HG03108 (cell line): Measurements from ENCODE around the gene C20orf96.
"Not testable (repeated sequence)": the region's sequence is repeated elsewhere in the genome, so short reads cannot be mapped to it uniquely, and the experiment has no call there.

Experiments used
- ATAC-seq: cut with Tn5 transposase; IDR thresholded peaks from one replicate; pipeline ENCODE4 v1.9.1; 2021; ENCODE audit warnings: moderate library complexity; ENCODE audit not compliant: unreplicated experiment

Gene C20orf96, protein sequence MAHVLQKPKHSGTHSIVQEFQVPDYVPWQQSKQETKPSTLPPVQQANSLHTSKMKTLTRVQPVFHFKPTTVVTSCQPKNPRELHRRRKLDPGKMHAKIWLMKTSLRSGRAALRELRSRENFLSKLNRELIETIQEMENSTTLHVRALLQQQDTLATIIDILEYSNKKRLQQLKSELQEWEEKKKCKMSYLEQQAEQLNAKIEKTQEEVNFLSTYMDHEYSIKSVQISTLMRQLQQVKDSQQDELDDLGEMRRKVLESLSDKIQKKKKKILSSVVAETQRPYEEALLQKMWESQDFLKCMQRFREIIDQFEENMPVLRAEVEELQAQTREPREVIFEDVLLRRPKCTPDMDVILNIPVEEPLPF

DNA sequence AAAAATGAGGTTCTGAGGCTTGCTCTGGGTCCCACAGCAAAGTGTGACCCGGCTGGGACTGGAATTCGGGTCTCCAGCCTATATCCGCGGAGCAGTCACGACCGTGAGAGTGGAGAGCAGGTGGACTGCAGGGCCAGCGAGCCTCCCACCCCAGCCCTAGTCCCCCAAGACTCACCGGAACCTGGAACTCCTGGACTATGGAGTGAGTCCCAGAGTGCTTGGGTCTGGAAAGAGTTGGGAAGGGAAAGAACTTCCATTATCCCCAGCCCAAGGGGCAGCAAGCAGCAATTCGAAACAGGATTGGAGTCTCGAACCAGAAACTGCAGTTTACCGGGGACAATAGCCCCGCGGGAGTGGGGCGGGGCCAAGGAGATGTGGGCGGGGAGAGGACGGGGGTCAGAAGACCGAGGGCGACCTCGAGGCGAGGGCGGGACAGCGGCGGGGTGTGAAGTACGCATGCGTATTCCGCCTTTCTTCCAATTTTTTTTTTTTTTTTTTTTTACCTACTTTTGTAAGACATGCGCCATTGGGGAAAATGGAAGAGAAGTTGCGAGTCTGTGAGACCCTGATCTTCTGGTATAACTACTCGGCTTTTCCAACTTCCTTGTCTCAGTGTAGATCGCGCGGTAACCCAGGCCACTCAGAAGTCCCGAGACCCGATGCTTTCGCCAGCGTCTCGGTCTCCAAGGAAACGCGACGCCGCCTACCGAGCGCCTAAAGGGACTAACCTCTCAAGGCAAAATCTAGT lies at the start of gene C20orf96:
TSS of gene C20orf96 (minus strand) at position 667 of the 748 bp plus-strand sequence. CDS start at position 527, 140 bp downstream.
- peak; percentile 83 for ATAC-seq

DNA sequence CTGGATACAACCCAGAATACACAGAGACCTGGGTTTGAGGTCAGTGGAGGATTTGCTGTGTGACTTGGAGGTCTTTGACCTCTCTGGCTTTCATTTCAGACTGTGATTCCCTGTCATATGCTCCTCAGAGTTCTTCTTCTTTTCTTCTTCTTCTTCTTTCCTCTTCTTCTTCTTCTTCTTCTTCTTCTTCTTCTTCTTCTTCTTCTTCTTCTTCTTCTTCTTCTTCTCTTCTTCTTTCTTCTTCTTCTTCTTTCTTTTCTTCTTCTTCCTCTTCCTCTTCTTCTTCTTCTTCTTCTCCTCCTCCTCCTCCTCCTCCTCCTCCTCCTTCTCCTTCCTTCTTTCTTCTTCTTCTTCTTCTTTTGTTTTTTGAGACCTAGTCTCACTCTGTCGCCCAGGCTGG lies 45.5 kb upstream of the C20orf96 start:
- ATAC-seq, result not testable (repeated sequence)

DNA sequence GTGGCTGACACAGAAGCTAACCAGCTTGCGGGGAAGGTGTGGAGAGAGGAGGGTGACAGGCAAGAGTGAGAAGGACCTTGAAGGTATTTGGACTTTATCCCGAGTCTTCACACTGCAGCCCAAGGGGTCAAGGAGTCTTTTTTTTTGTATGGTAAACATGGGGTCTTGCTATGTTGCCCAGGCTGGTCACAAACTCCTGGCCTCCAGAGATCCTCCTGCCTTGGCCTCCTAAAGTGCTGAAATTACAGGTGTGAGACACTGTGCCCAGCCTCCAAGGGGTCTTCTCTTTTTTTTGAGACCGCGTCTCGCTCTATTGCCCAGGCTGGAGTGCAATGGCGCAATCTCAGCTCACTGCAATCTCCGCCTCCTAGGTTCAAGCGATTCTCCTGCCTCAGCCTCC lies 44.0 kb upstream of the C20orf96 start:
- no peak for ATAC-seq

DNA sequence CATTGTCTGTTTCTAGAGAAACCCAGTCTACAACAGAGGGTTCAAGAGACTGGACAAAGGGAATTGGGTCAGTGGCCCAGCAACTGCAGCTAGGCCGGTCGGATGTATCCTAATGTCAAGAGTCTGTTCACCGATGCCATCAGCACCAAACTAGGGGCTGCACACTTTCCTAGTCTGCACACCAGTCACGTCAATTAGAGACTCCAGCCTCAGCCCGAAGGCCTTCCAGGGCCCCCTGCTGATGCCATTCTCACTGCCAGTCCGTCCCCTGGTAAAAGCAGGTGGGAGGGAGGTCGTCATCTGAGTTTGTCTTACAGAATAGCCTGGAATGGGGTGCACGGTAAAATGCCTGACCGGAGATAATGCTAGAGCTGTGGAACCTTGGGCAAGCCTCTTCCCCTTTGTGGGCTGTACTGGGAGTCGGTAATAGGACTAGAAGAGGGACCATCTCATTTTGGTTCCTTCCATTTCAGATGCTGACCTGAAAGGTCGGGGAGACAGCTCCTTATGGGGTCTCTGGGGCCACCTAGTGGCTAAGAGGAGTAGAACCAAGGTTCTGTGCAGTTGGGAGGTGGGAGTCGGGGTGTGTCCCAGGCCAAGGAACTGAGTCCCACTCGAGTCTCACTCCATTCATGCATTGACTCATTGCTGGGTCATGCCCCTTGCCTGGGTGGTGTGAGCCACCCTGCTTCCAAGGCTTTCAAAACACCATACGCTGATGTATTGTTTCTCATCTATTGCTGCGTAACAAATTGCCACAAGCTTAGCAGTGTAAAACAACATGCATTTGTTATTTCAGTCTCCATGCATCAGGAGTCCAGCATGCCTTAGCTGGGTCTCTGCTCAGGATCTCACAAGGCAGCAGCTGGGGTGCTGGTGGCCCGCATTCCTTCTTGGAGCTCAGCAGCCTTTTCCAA lies 39.9 kb upstream of the C20orf96 start:
- no peak for ATAC-seq

DNA sequence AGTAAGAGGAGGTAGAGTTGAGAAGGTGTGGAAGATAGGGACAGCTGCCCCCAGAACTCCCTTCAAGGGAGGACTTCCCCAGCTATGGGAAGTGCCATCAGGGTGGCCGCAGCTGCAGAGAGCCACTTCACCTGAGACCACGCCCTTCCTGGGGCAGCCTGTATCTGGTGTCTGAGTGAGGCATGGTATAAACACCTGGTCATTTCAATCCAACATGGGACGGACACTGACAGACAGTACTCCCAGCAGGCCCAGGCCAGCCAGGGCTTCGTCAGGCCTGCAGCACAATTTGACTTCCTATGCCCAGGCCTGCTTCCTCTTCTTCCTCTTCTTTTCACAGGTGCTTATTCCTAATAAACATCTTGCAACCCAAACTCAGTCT lies 39.3 kb upstream of the C20orf96 start:
- ATAC-seq, result no peak

DNA sequence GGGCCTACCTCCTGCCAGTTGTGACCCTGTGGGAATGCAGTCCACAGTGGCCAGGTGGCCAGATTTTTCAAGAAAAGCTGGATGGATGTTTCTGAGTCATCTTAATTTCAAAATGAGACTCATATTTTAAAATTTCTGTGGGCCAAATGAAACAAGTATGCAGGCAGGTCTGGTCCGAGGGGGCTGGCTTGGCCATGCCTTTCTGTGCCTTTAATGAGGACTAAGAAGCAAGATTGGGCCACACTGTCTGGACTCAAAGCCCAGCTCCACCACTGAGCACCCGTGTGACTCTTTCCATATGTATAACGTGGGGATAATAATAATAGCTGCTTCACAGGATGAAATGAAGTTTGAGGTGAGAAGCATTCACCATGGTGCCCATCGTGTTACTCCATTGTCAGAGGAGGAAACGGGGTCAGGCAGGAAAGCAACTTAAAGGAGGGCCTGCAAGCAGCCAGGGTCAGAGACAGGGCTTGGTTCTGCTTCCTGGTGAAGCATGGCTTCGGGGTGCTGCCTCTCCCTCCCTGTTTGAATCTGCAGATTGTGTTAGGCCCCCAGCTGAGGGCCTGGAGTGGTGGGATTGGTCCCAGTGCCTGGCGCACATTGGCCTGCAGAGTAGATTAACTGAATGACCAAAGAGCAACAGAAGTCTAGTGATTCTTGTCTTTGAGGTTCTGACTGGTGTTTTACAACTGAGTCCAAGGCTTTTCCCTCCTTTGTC lies 38.6 kb upstream of the C20orf96 start:
- no peak for ATAC-seq

DNA sequence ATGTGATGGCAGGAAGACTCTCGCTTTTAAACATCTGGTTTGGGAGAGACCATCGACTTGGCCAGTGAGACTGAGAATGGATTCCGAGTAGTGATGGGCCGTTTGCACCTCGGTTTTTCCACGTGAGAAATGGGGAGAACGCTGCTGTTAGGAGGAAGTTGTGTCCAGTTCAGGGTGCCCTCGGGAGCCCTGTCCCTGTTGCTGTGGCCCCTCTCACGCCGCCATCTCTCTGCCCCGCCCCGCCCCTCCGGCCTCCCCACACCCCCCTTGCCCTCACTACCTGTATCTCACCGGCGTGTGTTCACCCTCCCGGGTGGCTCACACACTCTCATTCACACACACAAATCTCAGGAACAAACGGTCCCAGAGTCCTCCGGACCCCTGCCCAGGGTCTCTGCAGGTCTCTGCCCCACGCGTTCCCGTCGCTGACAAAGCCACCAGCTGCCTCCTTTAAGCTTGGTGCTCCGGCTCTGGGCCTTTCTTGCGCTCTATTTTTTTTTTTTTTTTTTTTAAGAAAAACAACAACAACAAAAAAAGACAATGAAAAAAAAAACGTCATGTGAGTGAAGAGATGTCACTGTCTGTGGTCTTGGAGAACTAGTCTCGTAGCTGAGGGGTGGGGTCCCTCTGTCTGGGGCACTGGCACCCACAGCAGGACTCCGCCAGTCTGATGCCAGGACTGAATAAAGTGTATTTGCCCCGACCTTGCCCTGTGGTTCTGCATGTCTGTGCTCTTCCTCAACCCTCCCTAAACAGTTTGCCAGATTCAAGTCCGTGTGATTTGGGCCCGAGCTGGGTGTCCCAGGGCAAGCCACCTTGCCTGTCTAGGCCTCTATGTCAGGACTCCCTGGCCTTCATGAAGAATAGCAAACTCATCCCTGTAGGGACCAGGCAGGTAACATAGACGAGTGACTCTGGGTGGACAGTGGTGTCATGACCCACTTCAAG lies 37.8 kb upstream of the C20orf96 start:
- no peak for ATAC-seq

DNA sequence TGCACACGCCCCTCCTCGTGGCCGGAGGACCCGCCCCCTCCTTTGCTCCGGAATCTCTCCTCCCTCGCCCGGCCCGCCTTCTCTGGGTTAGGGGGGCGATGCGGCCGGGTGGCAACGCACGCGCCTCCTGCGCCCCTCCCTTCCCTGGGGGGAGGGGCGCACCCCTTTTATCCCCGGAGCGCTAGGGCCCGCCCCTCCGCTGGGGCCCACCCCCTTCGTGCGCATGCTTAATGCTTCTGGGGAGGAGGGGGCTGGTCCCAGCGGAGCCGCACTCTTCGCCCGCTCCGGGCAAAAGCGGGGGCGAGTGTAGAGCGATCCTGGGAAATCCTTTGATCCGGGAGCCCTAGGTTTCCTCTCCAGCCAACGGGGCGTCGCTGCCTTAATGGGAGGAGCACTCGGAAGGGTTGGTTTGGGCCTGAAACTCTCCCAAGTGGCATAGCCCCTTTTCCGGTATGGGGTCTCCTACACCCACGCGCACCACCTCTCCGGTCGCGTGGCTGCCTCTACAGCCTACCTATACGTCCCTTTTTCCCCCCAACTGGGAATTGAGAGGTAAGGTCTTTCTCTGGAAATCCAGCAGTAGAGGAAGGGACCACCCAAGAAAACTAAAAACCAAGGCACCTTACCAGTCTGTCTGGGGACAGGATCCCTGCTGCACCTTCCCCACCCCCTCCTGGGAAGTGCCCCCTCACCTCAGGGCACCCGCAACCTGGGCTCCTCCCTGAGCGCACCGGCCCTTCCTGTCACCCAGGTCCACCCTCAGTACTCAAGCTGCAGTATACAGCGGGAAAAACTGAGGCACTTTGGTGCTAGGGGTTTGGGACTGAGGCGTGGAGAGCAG lies 36.9 kb upstream of the C20orf96 start:
- ATAC-seq, result no peak

DNA sequence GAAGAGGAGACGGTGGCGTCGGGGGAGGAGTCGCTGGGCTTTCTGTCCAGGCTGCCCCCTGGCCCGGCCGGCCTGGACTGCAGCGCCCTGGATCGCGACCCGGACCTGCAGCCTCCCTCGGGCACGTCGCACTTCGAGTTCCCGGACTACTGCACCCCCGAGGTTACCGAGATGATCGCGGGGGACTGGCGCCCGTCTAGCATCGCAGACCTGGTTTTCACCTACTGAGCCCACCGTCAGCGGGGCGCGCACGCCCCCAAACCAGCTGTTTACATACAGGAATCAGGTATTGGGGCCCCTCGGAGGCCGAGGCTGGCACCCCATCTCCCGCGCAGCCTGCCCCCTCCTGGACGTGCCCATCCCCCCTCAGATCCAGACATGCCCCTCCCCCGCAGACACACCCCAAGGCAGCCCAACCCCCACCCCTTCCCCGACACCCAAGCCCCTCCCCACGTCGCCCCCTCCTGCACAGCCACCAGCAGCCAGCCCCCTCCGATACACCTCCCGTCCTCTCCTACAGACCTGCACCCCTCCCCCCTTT lies 36.2 kb upstream of the C20orf96 start:
- ATAC-seq, result no peak

DNA sequence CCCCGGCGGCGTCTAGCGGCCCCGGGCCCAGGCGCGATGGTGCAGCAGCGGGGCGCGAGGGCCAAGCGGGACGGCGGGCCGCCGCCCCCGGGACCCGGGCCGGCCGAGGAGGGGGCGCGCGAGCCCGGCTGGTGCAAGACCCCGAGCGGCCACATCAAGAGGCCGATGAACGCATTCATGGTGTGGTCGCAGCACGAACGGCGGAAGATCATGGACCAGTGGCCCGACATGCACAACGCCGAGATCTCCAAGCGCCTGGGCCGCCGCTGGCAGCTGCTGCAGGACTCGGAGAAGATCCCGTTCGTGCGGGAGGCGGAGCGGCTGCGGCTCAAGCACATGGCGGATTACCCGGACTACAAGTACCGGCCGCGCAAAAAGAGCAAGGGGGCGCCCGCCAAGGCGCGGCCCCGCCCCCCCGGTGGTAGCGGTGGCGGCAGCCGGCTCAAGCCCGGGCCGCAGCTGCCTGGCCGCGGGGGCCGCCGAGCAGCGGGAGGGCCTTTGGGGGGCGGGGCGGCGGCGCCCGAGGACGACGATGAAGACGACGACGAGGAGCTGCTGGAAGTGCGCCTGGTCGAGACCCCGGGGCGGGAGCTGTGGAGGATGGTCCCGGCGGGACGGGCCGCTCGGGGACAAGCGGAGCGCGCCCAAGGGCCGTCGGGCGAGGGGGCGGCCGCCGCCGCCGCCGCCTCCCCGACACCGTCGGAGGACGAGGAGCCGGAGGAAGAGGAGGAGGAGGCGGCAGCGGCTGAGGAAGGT lies 35.5 kb upstream of the C20orf96 start:
- no peak for ATAC-seq

DNA sequence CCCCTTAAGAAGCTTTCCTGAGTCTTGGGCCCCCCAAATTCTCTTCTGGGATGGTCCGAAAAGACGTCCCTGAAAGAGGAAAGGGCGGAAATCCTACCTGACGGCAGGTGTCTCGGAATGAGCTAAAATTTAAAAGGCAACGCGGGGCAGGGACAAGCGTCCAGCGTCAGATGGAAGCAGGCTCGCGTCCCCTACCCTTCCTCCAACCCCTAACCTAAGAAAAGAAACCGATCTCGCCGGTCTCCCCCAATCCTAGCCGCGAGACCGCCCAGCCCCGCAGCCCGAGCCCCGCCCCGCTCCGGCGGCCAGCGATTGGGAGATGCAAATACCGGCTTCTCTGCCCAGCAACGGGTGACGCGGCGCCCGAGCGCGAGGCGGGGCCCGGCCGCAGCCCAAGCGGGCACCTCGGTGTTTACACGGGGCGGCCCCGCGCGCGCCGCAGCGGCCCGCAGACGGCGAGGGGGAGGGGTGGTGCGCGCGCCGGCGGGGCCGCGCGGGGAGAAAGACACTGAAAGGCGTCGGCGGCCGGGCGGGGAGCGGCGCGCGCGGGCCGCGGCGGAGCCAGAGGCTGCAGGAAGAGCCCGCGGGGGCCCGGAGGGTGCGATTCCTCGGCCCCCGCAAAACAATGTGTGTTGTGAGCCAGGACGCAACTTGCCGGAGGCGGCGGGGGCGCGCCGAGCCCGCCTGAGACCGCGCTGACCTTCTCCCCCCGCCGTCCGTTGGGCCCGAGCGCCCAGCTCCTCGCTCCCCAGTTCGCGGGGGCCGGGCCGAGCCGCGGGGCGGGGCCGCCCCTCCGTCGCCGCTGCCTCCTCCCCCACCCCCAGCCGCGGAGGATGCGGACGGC lies 34.7 kb upstream of the C20orf96 start, which contains the start of gene SOX12:
TSS of gene SOX12 (plus strand) at position 508 of the 844 bp plus-strand sequence. CDS start 373 bp downstream, outside the sequence.
- peak; percentile 63 for ATAC-seq

DNA sequence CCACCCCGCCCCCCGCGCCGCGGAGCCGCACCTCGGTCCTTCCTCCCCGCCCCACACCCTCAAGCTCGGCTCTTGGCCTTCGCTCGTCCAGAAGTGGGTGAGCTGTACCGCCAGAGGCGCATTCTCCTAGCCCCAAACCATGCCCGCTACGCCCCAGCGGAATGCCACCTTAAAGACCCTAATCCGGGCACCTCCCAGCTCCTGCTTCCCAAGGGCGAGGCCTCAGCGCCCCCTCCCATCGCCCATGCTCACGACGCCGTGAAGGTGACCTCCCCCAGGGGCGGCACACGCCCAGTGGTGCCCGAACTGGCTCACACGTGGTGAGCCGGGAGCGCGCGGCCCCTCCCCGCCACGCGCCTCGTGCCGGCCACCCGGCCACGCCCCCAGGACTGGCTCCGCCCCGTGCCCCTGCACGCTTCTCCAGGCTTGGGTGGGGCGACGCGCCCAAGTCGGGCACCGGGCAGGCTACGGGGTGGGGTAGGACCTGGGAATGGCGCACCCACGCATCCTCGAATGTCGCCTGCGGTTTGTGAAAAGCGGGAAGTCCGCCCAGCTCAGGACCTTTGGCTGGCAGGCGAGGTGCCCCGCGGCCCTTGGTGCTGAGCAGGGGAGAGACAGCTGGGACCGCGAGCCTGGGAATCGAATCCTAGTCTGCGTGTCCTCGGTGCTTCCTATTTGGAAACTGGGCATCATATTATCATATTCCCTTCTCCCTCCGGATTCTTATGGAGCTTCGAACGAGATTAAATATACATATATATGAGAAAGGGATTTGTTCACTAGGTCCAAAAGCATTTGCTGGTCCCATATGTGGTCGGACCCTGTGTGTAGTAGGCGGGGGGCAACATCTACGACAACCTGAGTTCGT lies 33.9 kb upstream of the C20orf96 start:
- ATAC-seq, result peak; percentile 47

DNA sequence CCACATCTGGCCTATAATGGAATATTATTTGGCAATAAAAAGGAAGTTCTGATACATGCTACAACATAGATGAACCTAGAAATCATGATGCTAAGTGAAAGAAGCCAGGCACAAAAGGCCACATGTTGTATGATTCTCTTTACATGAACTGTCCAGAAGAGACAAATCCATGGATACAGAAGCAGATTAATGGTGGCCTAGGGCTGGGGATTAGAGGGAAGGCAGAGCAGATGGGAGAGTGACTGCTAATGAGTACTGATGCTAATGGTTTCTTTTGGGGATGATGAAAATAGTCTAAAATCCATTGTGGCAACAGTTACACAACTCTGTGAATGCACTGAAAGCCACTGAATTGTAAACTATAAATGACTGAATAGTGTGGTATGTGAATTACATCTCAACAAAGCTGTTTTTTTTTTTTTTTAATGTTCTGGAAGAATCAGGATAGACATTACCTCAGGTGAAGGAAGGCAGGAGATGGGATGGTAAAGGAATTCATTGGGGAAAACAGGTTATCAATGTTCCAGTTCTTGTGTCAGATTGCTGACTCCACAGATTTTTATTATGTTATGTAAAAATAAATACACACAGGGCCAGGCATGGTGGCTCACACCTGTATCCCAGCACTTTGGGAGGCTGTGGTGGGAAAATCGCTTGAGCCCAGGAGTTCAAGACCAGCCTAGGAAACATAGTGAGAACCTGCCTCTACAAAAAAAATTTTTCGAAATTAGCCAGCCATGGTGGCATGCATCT lies 25.9 kb upstream of the C20orf96 start:
- ATAC-seq, result no peak

DNA sequence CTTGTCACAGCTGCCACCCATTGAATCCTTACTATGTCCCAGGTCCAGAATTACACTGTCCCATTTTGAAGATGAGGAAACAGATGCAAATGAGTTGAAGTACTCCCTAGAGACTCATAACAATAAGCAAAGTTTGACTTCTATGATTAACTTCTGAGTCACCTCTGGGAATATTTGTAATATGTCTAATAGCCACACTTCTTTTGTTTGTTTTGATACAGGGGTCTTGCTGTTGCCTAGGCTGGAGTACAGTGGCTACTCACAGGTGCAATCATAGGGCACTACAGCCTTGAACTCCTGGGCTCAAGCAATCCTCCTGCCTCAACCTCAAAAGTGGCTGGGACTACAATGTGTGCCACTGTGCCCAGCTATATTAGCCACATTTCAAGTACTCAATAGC lies 23.4 kb upstream of the C20orf96 start:
- ATAC-seq, result no peak

DNA sequence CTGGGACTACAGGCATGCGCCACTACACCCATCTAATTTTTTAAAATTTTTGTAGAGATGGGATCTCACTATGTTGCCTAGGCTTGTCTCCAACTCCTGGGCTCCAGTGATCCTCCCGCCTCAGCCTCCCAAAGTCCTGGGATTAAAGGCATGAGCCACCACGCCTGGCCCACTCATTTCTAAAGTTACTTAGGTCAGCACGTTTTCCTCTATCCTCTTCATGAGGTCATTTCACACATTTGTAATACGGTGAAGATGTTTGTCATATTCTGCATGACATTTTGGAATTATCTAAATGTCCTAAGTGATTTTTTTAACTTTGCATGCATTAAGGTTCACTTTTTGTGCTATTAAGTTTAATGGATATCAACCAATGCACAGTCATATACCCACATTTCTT lies 22.9 kb upstream of the C20orf96 start:
- no peak for ATAC-seq
